PC-3 (cell line): ENCODE data around the gene PLXNA1. TPM values are rescaled to one million over a fixed set of nuclear protein-coding genes. Genes with fewer than 3 reads are reported as not detected.

ENCODE experiments used
- ATAC-seq: fragments of 200-7000 bp; cut with Tn5 transposase; 2 replicates; pipeline ENCODE4 v1.9.1; 2020; ENCODE audit warnings: mild to moderate bottlenecking, moderate library complexity
- BruUV-seq: library from RNA; stranded (reverse); fragments of 400-500 nt; replicated peaks from 2 replicates; lab custom pipeline; 2021; lab: Mats Ljungman, UMichigan
- CTCF ChIA-PET: fragments of 300-600 bp; sonication (Branson Sonifier 250); formaldehyde crosslinking; loops from one replicate; lab custom pipeline; 2022; ENCODE audit warnings: antibody characterized with exemption; lab: Charles Lee
- POLR2A ChIA-PET: fragments of 300-600 bp; sonication (Branson Sonifier 250); formaldehyde crosslinking; loops from one replicate; lab custom pipeline; 2022; ENCODE audit warnings: antibody characterized with exemption; ENCODE audit not compliant: unreplicated experiment; lab: Charles Lee
- DNase-seq: peaks from one replicate; pipeline ENCODE4 v3.0.0-alpha.2; 2015
- H2AFZ ChIP-seq: fragments of 300-600 bp; sonication (generic); 2 replicates; pipeline ENCODE4 v1.6.0; 2016; ENCODE audit warnings: antibody characterized with exemption, low read length
- H3F3A ChIP-seq: fragments of 300-600 bp; sonication (generic); one replicate; pipeline ENCODE4 v1.6.0; 2017; ENCODE audit warnings: antibody characterized with exemption, low read length, control low read depth, mild to moderate bottlenecking; ENCODE audit not compliant: unreplicated experiment
- H3K27ac ChIP-seq: fragments of 300-600 bp; sonication (generic); 2 replicates; pipeline ENCODE4 v1.5.1; 2016; ENCODE audit warnings: mild to moderate bottlenecking, low read length
- H3K27me3 ChIP-seq: fragments of 300-600 bp; sonication (generic); 2 replicates; pipeline ENCODE4 v1.6.1; 2016; ENCODE audit warnings: low read length, mixed read lengths
- H3K36me3 ChIP-seq: fragments of 300-600 bp; sonication (generic); 2 replicates; pipeline ENCODE4 v1.6.1; 2016; ENCODE audit warnings: low read depth, mixed run types, low read length, mixed read lengths
- H3K4me1 ChIP-seq: fragments of 300-600 bp; sonication (generic); 2 replicates; pipeline ENCODE4 v1.5.1; 2016; ENCODE audit warnings: low read length; ENCODE audit not compliant: insufficient read depth
- H3K4me2 ChIP-seq: fragments of 300-600 bp; sonication (generic); 2 replicates; pipeline ENCODE4 v1.6.0; 2016; ENCODE audit warnings: low read length
- H3K4me3 ChIP-seq: fragments of 300-600 bp; sonication (generic); 2 replicates; pipeline ENCODE4 v1.5.1; 2016; ENCODE audit warnings: mild to moderate bottlenecking, low read length, mixed read lengths
- H3K79me2 ChIP-seq: fragments of 300-600 bp; sonication (generic); 2 replicates; pipeline ENCODE4 v1.6.1; 2017; ENCODE audit warnings: low read length, mixed read lengths
- H3K9ac ChIP-seq: fragments of 300-600 bp; sonication (generic); 2 replicates; pipeline ENCODE4 v1.6.0; 2016; ENCODE audit warnings: mild to moderate bottlenecking, low read length
- H3K9me2 ChIP-seq: fragments of 300-600 bp; sonication (generic); replicated peaks from 2 replicates; pipeline ENCODE4 v1.6.1; 2016; ENCODE audit warnings: mixed run types, low read length, mixed read lengths
- H3K9me3 ChIP-seq: fragments of 300-600 bp; sonication (generic); 2 replicates; pipeline ENCODE4 v1.6.1; 2016; ENCODE audit warnings: low read length, mixed read lengths
- H4K20me1 ChIP-seq: fragments of 300-600 bp; sonication (generic); 2 replicates; pipeline ENCODE4 v1.6.1; 2016; ENCODE audit warnings: low read length, mixed read lengths
- EZH2 ChIP-seq: fragments of 300-600 bp; sonication (generic); IDR thresholded peaks from one replicate; pipeline ENCODE4 v1.6.1; 2017; ENCODE audit warnings: antibody characterized with exemption, mild to moderate bottlenecking, low read length; ENCODE audit not compliant: unreplicated experiment
- EZH2phosphoT487 ChIP-seq: fragments of 300-600 bp; sonication (generic); IDR thresholded peaks from 2 replicates; pipeline ENCODE4 v1.6.1; 2018; ENCODE audit warnings: mild to moderate bottlenecking, antibody characterized with exemption, low read length, borderline replicate concordance
- intact Hi-C: fragments of 100-400 bp; cut with micrococcal nuclease; formaldehyde crosslinking; loops from 2 replicates; pipeline ENCODE4 v1.9.0; 2023
- total RNA-seq: library from RNA; depleted of rRNA; stranded (reverse); fragments of >200 nt; gene quantifications from 2 replicates; pipeline ENCODE4 v1.2.3, GENCODE V29; 2014
- TF ChIP-seq, protein P1 (sequence below): fragments of 300-600 bp; sonication (generic); conservative IDR thresholded peaks from 2 replicates; pipeline ENCODE4 v1.5.1; 2017; ENCODE audit warnings: antibody characterized with exemption, low read depth, mild to moderate bottlenecking, low read length

PLXNA1 gene
- total RNA-seq, 1 experiment from 2014 or later = 30.0 TPM

DNA sequence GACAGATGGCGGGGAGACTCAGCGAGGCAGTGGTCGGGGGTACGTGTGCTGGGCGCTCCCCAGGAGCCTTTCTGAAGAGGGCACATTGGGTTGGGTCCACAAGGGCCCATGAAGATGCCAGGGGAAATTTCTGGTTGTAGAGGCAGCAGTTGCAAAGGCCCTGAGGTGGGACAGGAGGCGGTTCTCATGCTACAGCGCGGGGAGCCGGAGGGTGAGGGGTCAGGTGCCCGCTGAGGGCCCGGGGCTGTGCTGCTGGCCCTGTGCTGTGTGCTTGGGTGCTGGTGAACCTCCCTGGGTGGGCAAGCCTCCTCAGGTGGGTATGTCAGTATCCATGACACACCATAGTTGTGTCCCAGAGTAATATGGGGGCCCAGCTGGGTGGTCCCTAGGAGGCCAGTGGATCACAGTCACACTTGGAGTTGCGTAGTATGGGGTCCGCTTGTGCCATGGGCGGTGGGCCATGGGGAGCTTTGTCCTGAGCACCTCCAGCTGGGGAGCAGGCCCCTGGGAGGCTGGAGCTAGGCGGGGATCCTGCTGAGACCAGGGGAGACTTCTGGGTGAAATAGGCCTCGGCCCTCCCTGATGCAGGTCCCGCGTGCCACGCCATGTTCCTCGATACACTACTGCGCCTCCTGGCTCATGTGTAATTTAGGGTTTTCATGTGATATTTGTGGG lies 44.3 kb downstream of the PLXNA1 start:
- DNase-seq (no peak), ATAC-seq (no peak)
- H3K27ac ChIP-seq = no peak overlapping the region
- intact Hi-C loops = no loop called here
- no peak overlapping the region for H2AFZ ChIP-seq
- H3K79me2 ChIP-seq = no peaks in the 10 kb centered on the region
- CTCF ChIA-PET = no interaction called here
- no peaks in the 10 kb centered on the region for H3K4me1 ChIP-seq
- H3K4me3 ChIP-seq = no peak overlapping the region
- H3K36me3 ChIP-seq = no peaks in the 10 kb centered on the region; the same call in 1 of the 2 replicates
- H3K4me2 ChIP-seq = no peak overlapping the region
- POLR2A ChIA-PET = no interaction called here
- H3K9me3 ChIP-seq = no peaks in the 10 kb centered on the region
- H3F3A ChIP-seq = no peaks in the 10 kb centered on the region
- no TSS peak for BruUV-seq
- H3K27me3 ChIP-seq = no peaks in the 10 kb centered on the region
- H3K9ac ChIP-seq = no peak overlapping the region
- no peaks in the 10 kb centered on the region for H3K9me2 ChIP-seq
- H4K20me1 ChIP-seq = no peaks in the 10 kb centered on the region
- TF ChIP-seq, protein P1, sequence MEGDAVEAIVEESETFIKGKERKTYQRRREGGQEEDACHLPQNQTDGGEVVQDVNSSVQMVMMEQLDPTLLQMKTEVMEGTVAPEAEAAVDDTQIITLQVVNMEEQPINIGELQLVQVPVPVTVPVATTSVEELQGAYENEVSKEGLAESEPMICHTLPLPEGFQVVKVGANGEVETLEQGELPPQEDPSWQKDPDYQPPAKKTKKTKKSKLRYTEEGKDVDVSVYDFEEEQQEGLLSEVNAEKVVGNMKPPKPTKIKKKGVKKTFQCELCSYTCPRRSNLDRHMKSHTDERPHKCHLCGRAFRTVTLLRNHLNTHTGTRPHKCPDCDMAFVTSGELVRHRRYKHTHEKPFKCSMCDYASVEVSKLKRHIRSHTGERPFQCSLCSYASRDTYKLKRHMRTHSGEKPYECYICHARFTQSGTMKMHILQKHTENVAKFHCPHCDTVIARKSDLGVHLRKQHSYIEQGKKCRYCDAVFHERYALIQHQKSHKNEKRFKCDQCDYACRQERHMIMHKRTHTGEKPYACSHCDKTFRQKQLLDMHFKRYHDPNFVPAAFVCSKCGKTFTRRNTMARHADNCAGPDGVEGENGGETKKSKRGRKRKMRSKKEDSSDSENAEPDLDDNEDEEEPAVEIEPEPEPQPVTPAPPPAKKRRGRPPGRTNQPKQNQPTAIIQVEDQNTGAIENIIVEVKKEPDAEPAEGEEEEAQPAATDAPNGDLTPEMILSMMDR = no peak
- TF ChIP-seq EZH2phosphoT487 (no peak), EZH2 (no peak)

DNA sequence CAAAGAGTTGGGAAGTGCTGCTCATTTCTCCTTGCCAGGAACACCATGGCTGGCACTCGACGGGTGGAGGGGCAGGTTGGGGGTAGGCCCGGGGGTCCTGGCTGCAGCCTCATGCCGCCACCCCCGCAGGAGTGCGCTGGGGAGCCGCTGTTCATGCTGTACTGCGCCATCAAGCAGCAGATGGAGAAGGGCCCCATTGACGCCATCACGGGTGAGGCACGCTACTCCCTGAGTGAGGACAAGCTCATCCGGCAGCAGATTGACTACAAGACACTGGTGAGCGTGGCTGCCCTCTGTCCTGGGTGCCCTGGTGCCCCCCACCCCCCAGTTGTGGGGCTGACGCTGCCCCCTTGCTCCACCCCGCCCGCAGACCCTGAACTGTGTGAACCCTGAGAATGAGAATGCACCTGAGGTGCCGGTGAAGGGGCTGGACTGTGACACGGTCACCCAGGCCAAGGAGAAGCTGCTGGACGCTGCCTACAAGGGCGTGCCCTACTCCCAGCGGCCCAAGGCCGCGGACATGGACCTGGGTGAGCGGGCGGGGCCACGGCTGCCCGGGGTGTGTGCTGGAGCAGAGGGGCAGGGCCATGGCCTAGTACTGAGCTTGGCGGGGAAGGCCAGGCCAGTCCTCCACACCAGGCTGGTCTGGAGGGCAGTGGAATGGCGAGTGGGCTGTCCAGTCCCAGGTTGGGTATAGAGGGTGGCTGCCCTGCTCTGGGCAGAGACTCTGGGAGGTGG lies 45.1 kb downstream of the PLXNA1 start:
- H3K4me1 ChIP-seq = no peaks in the 10 kb centered on the region
- no peaks in the 10 kb centered on the region for H3K79me2 ChIP-seq
- H3K27ac ChIP-seq = no peak overlapping the region
- no peaks in the 10 kb centered on the region; the same call in 1 of the 2 replicates for H3K36me3 ChIP-seq
- H3K9ac ChIP-seq = no peak overlapping the region
- POLR2A ChIA-PET = no interaction called here
- no peak for DNase-seq
- no peak overlapping the region for H2AFZ ChIP-seq
- intact Hi-C loops = no loop called here
- ATAC-seq = no peak
- no TSS peak for BruUV-seq
- no peak overlapping the region for H3K4me2 ChIP-seq
- no peak overlapping the region for H3K4me3 ChIP-seq
- H3F3A ChIP-seq = no peaks in the 10 kb centered on the region
- H3K27me3 ChIP-seq = no peaks in the 10 kb centered on the region
- TF ChIP-seq, protein P1 = no peak
- H4K20me1 ChIP-seq = no peaks in the 10 kb centered on the region
- no peaks in the 10 kb centered on the region for H3K9me3 ChIP-seq
- no peaks in the 10 kb centered on the region for H3K9me2 ChIP-seq
- CTCF ChIA-PET = no interaction called here
